Activated CD8-positive, alpha-beta T cell treated with anti-CD3 and anti-CD28 coated beads for 36 hours (primary cell): Measurements from ENCODE around the gene COL5A1. TPM values are rescaled to one million over a fixed set of nuclear protein-coding genes. Genes with fewer than 3 reads are reported as not detected.

Source experiments
- ATAC-seq: fragments of 200-7000 bp; cut with Tn5 transposase; one replicate; pipeline ENCODE4 v1.10.0; 2021; ENCODE audit warnings: mild to moderate bottlenecking, moderate library complexity
- CTCF ChIA-PET: fragments of 350-600 bp; sonication (Branson Sonifier 250); formaldehyde crosslinking; loops from one replicate; lab custom pipeline; 2021; ENCODE audit warnings: antibody characterized with exemption; lab: Charles Lee
- POLR2A ChIA-PET: fragments of 350-600 bp; sonication (Branson Sonifier 250); formaldehyde crosslinking; loops from one replicate; lab custom pipeline; 2021; ENCODE audit warnings: antibody characterized with exemption; lab: Charles Lee
- DNase-seq: peaks from one replicate; pipeline ENCODE4 v3.0.0-alpha.2; 2020
- H3K27ac Mint-ChIP-seq: one replicate; pipeline ENCODE4 v1.8.0; 2021; ENCODE audit warnings: mild to moderate bottlenecking, mixed read lengths
- H3K27me3 Mint-ChIP-seq: one replicate; pipeline ENCODE4 v1.8.0; 2021; ENCODE audit warnings: mixed read lengths
- H3K36me3 Mint-ChIP-seq: one replicate; pipeline ENCODE4 v1.8.0; 2021; ENCODE audit warnings: low read depth, mixed read lengths
- H3K4me1 Mint-ChIP-seq: one replicate; pipeline ENCODE4 v1.8.0; 2021; ENCODE audit warnings: low read depth, mixed read lengths
- H3K4me3 Mint-ChIP-seq: one replicate; pipeline ENCODE4 v1.8.0; 2021; ENCODE audit warnings: mild to moderate bottlenecking, moderate library complexity, mixed read lengths
- H3K9me3 Mint-ChIP-seq: one replicate; pipeline ENCODE4 v1.8.0; 2021; ENCODE audit warnings: mixed read lengths
- intact Hi-C: fragments of 100-400 bp; cut with micrococcal nuclease; formaldehyde crosslinking; loops from one replicate; pipeline ENCODE4 v1.10.0; 2022
- total RNA-seq, 2 experiments: library from RNA; stranded (reverse); gene quantifications; one replicate each; pipeline ENCODE4 v1.2.3, GENCODE V29; 2021
- TF ChIP-seq, protein P1 (sequence below): fragments of 200-600 bp; IDR thresholded peaks from one replicate; pipeline ENCODE4 v1.8.0; 2022; ENCODE audit warnings: antibody characterized with exemption, mild to moderate bottlenecking

The COL5A1 gene
- total RNA-seq, 2 experiments from 2014 or later: 0.29 to 0.34 TPM

DNA sequence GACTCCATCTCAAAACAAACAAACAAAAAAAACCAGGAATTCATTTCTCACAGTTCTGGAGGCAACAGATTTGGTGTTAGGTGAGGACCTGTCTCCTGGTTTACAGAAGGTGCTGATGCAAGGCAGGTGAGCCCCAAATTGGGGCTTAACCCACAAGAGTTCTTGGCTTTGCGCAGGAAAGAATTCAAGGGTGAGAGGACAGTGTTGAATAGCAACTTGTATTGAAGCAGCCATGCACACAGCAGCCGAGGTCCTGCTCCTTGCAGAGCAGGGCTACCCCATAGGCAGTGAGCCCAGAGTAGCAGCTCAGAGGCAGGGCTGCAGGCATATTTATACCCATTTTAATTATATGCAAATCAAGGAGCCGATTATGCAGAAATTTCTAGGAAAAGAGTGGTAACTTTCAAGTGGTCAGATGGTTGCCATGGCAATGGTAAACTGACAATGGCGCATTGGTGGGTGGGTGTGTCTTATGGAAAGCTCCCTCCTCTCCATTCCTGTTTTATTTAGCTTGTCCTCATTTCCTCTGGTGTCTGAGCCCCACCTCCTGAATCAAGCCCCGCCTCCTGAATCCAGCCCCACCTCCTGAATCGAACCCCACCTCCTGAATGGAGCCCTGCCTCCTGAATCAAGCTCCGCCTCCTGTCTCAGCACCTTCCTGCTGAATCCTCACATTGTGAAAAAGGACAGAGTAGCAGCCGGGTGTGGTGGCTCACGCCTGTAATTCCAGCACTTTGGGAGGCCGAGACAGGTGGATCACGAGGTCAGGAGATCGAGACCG, 34.5 kb upstream of the COL5A1 start:
- ChIA-PET POLR2A (no interaction called here), CTCF (no interaction called here)
- intact Hi-C loops: no loop called here
- H3K27ac Mint-ChIP-seq: no peak overlapping the region
- H3K27me3 Mint-ChIP-seq: peaks cover 11% of the 10 kb centered on the region
- peaks cover 1% of the 10 kb centered on the region for H3K36me3 Mint-ChIP-seq
- TF ChIP-seq, protein P1, sequence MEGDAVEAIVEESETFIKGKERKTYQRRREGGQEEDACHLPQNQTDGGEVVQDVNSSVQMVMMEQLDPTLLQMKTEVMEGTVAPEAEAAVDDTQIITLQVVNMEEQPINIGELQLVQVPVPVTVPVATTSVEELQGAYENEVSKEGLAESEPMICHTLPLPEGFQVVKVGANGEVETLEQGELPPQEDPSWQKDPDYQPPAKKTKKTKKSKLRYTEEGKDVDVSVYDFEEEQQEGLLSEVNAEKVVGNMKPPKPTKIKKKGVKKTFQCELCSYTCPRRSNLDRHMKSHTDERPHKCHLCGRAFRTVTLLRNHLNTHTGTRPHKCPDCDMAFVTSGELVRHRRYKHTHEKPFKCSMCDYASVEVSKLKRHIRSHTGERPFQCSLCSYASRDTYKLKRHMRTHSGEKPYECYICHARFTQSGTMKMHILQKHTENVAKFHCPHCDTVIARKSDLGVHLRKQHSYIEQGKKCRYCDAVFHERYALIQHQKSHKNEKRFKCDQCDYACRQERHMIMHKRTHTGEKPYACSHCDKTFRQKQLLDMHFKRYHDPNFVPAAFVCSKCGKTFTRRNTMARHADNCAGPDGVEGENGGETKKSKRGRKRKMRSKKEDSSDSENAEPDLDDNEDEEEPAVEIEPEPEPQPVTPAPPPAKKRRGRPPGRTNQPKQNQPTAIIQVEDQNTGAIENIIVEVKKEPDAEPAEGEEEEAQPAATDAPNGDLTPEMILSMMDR: no peak
- no peak overlapping the region for H3K4me3 Mint-ChIP-seq
- H3K9me3 Mint-ChIP-seq: peaks cover 5% of the 10 kb centered on the region
- H3K4me1 Mint-ChIP-seq: no peaks in the 10 kb centered on the region
- DNase-seq (peak; percentile 22), ATAC-seq (no peak)

DNA sequence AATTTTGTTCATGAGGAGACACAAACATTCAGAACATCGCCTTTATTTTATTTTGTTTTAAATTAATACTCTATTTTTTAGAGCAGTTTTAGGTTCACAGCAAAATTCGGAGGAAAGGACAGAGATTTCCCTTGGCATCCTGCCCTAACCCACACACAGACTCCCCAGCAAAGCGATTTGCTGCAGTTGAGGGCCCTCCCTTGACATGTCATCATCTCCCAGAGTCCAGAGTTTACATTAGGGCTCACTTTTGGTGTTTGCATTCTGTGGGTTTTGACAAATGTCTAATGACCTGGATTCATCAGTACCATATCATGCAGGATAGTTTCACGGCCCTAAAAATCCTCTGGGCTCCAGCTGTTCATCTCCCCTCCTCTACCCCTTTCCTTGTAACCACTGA, 33.6 kb upstream of the COL5A1 start:
- Mint-ChIP-seq H3K36me3 (peaks cover 1% of the 10 kb centered on the region), H3K4me3 (no peak overlapping the region), H3K27ac (no peak overlapping the region), H3K9me3 (peaks cover 11% of the 10 kb centered on the region), H3K4me1 (no peaks in the 10 kb centered on the region), H3K27me3 (peaks cover 11% of the 10 kb centered on the region)
- no peak for ATAC-seq
- DNase-seq: no peak
- intact Hi-C loops: no loop called here
- TF ChIP-seq, protein P1: no peak
- ChIA-PET POLR2A (no interaction called here), CTCF (no interaction called here)

DNA sequence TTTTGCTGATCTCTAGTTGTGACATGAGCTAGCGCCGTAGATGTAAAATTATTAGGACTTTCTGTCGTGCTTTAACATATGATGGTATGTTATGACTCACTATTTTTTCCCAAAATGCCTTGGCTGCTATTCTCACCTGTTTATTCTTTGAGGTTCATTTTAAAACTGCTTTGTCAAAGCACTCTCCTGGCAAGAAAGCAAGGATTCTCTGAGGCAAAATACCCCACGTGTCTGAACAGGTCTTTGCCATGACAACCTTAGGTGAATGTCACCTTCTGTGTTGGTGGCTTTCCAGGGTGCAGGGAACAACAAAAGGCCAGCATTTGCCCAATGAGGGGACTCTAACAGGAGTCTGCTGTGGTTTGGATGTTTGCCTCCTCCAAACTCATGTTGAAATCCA, 30.6 kb upstream of the COL5A1 start:
- Mint-ChIP-seq H3K27ac (no peak overlapping the region), H3K4me1 (no peaks in the 10 kb centered on the region), H3K27me3 (peaks cover 13% of the 10 kb centered on the region), H3K4me3 (no peak overlapping the region), H3K9me3 (peaks cover 16% of the 10 kb centered on the region), H3K36me3 (peaks cover 1% of the 10 kb centered on the region)
- TF ChIP-seq, protein P1: no peak
- POLR2A ChIA-PET: no interaction called here
- CTCF ChIA-PET: no interaction called here
- ATAC-seq (no peak), DNase-seq (no peak)
- intact Hi-C loops: no loop called here

DNA sequence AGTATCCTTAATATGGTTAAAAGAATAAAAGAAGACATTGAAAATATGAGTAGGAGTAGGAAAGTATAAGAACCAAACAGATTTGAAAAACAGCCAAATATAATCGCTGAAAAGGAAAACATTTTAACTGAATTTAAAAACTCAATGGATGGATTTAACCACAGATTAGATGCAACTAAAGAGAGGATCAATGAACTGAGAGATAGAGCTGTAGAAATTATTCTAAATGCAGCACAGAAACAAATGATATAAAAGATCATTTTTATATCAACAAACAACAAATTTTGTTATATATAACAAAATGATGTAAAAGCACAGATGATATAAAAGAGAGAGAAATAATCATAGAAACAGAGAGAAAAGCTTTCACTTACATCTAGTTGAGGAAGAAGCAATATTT, 29.3 kb upstream of the COL5A1 start:
- H3K27ac Mint-ChIP-seq: no peak overlapping the region
- ATAC-seq (no peak), DNase-seq (no peak)
- peaks cover 16% of the 10 kb centered on the region for H3K9me3 Mint-ChIP-seq
- ChIA-PET POLR2A (no interaction called here), CTCF (no interaction called here)
- no peaks in the 10 kb centered on the region for H3K4me1 Mint-ChIP-seq
- H3K36me3 Mint-ChIP-seq: peaks cover 1% of the 10 kb centered on the region
- TF ChIP-seq, protein P1: no peak
- H3K27me3 Mint-ChIP-seq: peaks cover 13% of the 10 kb centered on the region
- intact Hi-C loops: no loop called here
- H3K4me3 Mint-ChIP-seq: no peak overlapping the region

DNA sequence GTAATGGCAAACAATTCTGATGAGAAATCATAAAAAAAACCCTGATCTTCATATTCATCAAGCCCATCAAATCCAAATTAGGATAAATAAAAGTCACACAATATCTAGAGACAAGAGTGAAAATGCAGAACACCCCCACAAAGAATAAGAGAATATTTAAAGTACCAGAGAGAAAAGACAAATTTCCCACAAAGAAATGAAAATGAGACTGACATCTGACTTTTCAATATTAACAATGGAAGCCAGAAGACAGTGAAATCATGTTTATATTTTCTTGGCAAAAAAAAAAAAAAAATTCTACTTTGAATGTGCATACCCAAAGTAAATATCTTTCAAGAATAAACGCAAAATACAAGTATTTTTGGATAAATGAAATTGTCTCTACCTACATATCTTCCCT, 28.9 kb upstream of the COL5A1 start:
- Mint-ChIP-seq H3K36me3 (peaks cover 1% of the 10 kb centered on the region), H3K4me1 (no peaks in the 10 kb centered on the region), H3K4me3 (no peak overlapping the region), H3K27ac (no peak overlapping the region), H3K27me3 (peaks cover 13% of the 10 kb centered on the region), H3K9me3 (peaks cover 16% of the 10 kb centered on the region)
- TF ChIP-seq, protein P1: no peak
- intact Hi-C loops: no loop called here
- ChIA-PET POLR2A (no interaction called here), CTCF (no interaction called here)
- DNase-seq (no peak), ATAC-seq (no peak)
